DLD1 (cell line): ENCODE data around the gene PYGB.
"Not testable (repeated sequence)": the region's sequence is repeated elsewhere in the genome, so short reads cannot be mapped to it uniquely, and the experiment has no call there.

Experiments
- in situ Hi-C: cut with HindIII; loops from 2 replicates; pipeline ENCODE4 v1.10.0; 2017; ENCODE audit warnings: low sequenced_read_pairs

The PYGB gene

DNA sequence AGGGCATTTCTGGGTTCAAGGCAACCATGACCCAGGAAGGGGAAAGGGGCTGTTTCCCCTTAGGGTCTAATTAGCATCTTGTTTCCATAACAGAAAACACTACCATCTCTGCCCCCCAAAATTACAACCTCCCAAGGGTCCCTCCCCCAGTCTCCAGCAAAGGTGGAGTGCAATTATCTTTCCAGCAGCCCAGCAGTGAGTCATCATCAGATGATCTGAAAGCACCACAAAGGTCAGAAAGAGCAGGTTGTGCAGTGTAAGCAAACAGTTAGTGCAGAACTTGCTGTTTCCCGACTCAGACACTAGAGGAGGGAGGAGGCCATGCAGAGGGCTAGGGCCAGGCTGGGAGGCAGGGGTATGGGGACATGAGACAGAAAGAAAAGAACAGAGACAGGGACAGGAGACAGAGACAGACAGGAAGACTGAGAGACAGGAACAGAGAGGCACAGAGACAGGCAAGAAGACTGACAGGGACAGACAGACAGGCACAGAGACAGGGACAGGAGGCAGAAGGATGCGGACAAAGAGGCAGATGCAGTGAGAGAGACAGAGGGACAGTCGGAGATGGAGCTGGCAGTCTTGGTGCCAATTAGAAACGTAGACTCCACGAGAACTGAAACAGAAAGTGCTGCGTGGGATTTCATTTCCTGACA lies 62.5 kb downstream of the PYGB start:
- in situ Hi-C loops = no loop called here

DNA sequence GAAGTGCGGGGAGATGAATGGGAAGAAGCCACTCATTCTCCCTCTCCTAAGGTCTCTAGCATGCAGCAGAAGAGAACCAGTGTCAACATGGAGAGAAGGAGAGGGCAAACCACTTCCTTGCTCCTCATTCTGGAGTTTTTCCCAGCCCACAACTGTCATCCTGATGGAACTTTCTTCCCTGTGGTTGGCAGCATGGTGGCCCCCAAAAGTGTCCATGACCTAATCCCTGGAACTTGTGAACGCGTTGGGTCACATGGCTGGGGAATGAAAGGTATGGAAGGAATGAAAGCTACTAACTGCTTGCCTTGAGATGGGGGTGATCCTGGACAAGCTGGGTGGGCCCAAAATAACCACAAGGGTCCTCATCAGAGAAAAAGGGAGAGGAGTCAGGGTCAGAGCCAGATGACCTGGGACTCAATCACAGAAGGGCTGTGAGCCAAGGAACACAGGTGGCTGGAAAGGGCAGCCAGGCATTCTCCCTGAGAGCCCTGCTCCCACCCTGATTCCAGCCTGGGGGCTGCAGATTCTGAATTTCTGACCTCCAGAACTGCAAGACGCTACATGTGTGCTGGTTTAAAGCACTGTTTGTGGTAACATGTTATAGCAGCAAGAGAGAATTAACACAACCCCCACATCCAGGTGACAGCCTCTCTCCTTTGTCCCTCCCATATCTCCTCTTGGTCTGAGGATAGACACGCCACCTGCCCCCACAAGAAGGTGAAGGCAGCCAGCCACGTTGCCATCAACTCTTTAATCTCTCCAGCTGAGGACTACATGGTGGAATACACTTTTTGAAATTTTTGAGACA lies 63.2 kb downstream of the PYGB start:
- in situ Hi-C loops = no loop called here

- in situ Hi-C loops = not testable (repeated sequence)
Measured at GRCh38 chr20:25312716-25313115, 64.8 kb downstream of the PYGB start.

DNA sequence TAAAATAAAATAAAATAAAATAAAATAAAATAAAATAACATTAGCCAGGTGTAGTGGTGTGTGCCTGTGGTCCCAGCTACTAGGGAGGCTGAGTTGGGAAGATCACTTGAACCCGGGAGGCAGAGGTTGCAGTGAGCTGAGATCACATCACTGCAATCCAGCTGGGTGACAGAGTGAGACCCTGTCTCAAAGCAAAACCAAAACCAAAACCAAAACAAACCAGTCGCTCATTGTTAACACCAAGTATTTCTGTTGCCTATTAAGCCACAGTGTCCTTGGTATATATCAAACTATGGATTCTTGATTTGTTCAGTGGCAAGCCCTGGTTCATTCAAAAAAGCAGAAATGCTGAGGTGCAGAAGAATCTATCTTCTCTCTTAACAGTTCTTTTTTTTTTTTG lies 65.7 kb downstream of the PYGB start:
- in situ Hi-C loops = no loop called here

- in situ Hi-C loops = no loop called here
Measured at GRCh38 chr20:25314497-25315417, 66.9 kb downstream of the PYGB start.

DNA sequence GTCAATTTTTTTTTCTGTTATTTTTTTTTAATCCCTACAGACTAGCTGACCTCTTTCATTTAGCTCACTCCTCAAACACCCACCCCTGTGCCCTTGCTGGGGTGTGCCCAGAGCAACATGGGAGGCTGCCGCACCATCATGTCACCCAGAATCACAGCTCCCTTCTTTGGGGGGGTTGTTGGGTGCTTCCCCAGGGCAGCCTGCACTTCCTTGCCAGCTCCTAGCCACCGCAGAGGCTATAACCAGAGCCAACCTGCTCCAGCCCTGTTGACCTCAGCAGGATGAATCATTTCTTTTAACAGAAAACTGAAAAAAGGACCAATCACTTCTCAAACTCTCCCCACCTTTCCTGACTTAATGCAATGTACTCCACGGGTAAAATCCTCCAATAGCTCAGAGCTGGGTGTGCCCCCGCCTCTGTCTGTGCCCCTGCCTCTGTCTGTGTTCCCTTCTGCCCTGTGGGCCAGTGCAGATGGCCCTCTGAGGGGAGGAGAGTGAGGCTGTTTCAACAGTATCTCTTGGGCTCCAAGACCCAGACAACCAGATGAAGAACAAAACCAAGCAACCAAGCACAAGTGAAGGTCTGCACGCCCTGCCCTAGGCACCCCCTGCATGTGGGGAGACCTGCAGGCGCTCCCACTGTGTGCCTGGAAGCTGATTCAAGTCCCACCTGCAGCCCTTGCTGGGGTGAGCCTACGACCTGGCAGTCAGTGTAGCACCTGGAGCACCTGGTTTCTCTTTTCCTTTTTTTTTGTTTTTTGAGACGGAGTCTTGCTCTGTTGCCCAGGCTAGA lies 67.7 kb downstream of the PYGB start:
- in situ Hi-C loops = no loop called here

- in situ Hi-C loops = no loop called here
Measured at GRCh38 chr20:25316506-25317190, 68.8 kb downstream of the PYGB start.

DNA sequence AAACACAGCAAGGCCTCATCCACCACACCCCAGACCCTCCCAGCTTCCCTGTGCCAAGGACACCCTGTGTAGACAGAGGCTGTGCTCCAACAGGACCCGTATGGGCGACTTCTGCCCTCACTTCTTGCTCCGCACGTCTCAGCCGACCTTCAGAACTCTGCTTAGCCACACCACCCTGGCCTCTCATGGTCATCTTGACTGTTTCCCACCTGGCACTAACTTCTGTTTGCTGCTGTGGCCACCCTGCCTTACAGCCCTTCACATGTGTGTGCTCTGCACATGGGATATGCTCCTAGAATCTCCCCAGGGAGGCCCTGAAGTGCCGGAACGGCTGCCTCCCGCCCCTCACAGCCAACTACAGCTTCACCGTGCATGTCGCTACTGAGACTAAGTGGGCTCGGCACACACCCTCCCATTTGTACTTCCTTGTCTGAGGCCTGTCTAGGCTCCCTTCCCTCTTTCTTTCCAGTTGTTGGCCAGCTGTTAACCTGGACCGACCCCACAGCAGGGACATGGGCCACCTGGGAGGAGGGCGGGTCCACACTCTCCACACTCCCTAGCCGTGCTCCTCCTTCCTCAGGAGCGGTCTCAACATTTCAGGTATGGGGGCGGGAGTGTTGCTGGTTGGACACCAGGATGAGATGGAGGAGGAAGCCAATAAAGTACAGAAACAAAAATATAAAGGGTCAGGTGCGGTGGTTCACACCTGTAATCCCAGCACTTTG lies 69.6 kb downstream of the PYGB start:
- in situ Hi-C loops = no loop called here

- in situ Hi-C loops = no loop called here
Measured at GRCh38 chr20:25318471-25319240, 70.8 kb downstream of the PYGB start.

DNA sequence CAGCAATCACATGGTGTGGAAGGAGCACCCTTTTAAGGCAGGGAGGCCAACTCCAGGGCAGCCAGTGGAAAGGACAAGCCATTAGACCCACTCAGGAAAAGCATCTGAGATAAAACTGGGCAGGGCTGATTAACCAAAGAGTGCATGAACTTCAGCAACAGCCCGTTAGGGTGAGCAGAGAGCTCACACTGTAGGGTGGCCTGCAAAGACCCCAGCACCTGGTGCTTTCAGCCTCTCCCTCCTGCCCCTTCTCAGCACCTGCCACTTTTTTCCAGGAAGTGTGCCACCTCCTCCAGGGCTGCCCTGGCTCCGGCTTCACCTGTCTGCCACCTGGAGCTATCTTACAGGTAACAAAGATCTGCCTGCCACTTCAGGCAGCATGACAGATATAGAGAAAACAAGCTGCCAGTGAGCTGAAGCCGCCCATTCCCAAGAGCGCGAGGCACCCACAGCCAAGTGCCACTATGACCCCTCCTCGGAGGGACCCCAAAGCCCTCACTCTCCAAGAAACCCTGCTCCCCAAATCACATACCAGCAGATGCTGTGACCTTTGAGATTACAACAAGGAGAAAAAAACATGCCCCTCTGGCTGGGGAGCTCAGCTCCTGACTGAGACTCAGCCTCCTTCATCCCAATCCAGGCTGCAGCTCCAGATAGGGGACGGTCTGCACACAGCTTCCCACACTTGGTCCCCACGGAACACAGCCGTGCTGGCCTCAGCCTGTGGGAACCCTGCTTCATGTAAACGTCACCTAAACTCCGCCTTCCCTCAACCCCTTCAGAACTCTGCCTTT lies 71.6 kb downstream of the PYGB start:
- in situ Hi-C loops = no loop called here

- in situ Hi-C loops = no loop called here
Measured at GRCh38 chr20:25320035-25320800, 72.3 kb downstream of the PYGB start.

DNA sequence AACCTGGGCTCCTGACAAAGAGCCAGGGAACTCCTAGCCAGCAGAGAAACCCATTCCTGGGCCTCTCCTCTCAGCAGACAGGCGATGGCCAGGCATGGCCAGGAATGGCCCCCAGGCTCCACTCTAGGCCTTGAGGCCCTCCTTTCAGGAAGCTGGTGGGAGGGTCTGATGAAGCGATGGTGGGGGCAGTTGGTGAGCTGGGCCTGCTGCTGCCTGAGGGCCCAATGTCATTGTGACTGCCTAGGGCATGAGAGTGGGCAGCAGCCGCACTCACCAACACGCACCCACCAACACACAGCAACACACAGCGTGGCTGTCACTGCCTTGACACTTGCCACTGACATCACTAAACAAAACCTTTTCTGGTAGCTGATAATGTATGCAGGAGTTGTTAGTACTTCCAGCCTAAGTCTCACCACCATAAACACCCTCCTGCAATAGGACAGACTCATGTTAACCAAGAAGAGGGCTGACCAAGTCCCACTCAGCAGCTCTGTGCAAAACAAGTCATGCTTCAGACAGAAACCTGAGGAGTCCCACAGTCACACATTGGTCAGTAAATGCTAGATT lies 73.5 kb downstream of the PYGB start:
- in situ Hi-C loops = no loop called here

DNA sequence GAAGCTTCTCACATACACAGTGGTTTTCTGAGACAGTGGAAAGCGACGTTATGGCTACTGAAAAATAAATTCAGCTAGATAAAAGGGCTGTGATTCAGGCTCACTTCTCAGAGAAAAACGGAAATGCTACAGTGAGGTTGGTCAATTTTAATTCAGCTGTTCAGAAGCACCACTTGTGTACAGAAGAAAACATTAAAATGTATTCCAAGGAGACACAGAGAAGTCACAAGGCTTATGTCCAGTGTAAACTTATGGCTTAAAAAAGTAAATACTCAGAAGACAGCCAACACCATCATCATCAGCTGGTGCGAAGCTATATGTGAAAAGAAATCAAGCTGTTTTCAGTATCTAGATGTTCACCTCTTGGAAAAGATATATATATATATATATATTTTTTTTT lies 74.1 kb downstream of the PYGB start:
- in situ Hi-C loops = no loop called here

DNA sequence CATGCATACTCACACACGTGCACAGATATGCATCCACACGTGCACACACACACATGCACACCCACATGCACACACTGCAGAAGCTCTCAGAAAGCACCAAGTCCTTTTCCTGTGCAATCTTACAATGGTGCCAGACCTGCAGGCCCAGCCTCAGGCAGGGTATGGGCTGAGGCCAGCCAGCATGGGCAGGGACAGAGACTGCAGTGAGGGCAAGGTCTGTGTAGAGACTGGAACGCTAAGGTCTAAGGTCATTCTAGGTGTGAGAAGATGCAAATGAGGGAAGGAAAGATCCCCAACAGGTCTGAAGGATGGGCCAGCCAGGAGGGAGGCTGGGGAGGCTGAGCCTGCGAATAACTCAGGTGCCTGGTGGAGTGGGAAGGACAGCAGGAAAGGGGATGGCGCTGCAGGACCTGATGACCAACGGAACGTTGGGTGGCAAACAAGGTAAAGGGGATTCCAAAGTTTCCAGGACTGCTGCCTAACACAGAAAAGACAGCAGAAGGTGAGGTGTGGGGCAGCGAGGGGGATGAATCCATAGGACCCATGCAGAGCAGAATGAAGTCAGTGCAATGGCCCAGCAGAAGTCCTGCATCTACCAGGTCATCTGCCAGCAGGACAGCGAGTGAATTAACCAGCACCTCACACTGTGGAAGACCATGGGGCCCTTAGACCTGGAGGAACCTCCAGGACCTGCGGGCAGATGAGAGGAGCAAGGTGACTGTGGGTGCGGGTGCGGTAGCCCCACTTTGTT lies 75.8 kb downstream of the PYGB start:
- in situ Hi-C loops = no loop called here

- in situ Hi-C loops = no loop called here
Measured at GRCh38 chr20:25324412-25324811, 76.5 kb downstream of the PYGB start.

GRCh38 chr20:25325073-25325472 lies 77.2 kb downstream of the PYGB start:
- in situ Hi-C loops = no loop called here
